Heart right ventricle (tissue), 16 donors: Measurements from ENCODE around the gene WNT5A. TPM values are rescaled to one million over a fixed set of nuclear protein-coding genes. Genes with fewer than 3 reads are reported as not detected.

Experiments used
- ATAC-seq, 8 donors: fragments of 200-7000 bp; cut with Tn5 transposase; one replicate each; pipeline ENCODE4 v1.9.1; 2020; ENCODE audit warnings: mild to moderate bottlenecking in 8 of 8, moderate library complexity in 8 of 8, moderate number of reproducible peaks in 1 of 8
- DNase-seq, 2 donors: peaks; one replicate each; pipeline ENCODE4 v3.0.0-alpha.2; 2020
- H3K27ac ChIP-seq, 10 donors: fragments of 200-600 bp; sonication (generic) in 2 of 10; one replicate each; pipeline versions ENCODE4 v1.5.0 to v1.8.0; 2020 to 2022; ENCODE audit warnings: mild to moderate bottlenecking in 3 of 10
- H3K27me3 ChIP-seq, 7 donors: fragments of 200-600 bp; one replicate each; pipeline ENCODE4 v1.8.0; 2021 to 2022; ENCODE audit warnings: mild to moderate bottlenecking in 2 of 7
- H3K36me3 ChIP-seq, 9 donors: fragments of 200-600 bp; sonication (generic) in 1 of 9; one replicate each; pipeline versions ENCODE4 v1.5.0 to v1.8.0; 2020 to 2022; ENCODE audit warnings: mild to moderate bottlenecking in 2 of 9
- H3K4me1 ChIP-seq, 9 donors: fragments of 200-600 bp; sonication (generic) in 1 of 9; one replicate each; pipeline versions ENCODE4 v1.5.0 to v1.8.0; 2020 to 2022; ENCODE audit warnings: mild to moderate bottlenecking in 4 of 9
- H3K4me3 ChIP-seq, 10 donors: fragments of 200-600 bp; sonication (generic) in 2 of 10; one replicate each; pipeline versions ENCODE4 v1.5.0 to v1.8.0; 2020 to 2022; ENCODE audit warnings: mild to moderate bottlenecking in 7 of 10, moderate library complexity in 2 of 10
- H3K9me3 ChIP-seq, 11 donors: fragments of 200-600 bp in 10 of 11; sonication (generic) in 2 of 11; one replicate each; pipeline versions ENCODE4 v1.5.0 to v1.8.0; 2013 to 2022; ENCODE audit warnings: mild to moderate bottlenecking in 2 of 11, control low read depth in 1 of 11, moderate library complexity in 1 of 11
- CTCF ChIP-seq, 9 donors: fragments of 200-600 bp; sonication (generic) in 2 of 9; IDR thresholded peaks; one replicate each; pipeline versions ENCODE4 v1.5.0 to v1.8.0; 2021 to 2022; ENCODE audit warnings: antibody characterized with exemption in 9 of 9, mild to moderate bottlenecking in 5 of 9, moderate library complexity in 1 of 9
- WGBS, 2 donors: extraction: QIAGEN DNeasy Blood & Tissue Kit; methylation state at CpG; one replicate each; pipeline ENCODE4 v1.1.7; 2013; ENCODE audit warnings: inconsistent platforms in 1 of 2; 5-methylcytosine and 5-hydroxymethylcytosine counted together
- intact Hi-C, 10 donors: fragments of 100-400 bp; cut with DNase I; formaldehyde crosslinking; loops; one replicate each; pipeline versions ENCODE4 v1.11.1 to v1.14.2; 2022
- polyA plus RNA-seq, 2 donors: library from polyadenylated mRNA; stranded (reverse); fragments of 200-250 nt; gene quantifications; one replicate each; pipeline ENCODE4 v1.2.3, GENCODE V29; 2013
- total RNA-seq, 10 donors: library from RNA; stranded (reverse); fragmentation: NEBNext Ultra II Directional in 3 of 10; extraction: Animal tissue kit (Norgen Biotek cat#: 25700) in 3 of 10; gene quantifications; one replicate each; pipeline versions ENCODE4 v1.2.1 to v1.2.4, GENCODE V29; 2021 to 2023
- donor health status: Arrhythmogenic right ventricular cardiomyopathy.
- donor health status: ischemic (EF 13 %, LVEDD 7.1; RV severe dilation, severe dysfunction).
- donor health status: healthy with polysubstance abuse.
- donor health status: DM: no; HTN: yes; CAD: no.
- donor health status: DM: no; HTN: no; CAD: no.
- donor health status: ischemic (EF 25% LVEDD 6.9; RV normal size, moderate dysfunction).
- donor health status: ischemic (EF 25% LVEDD 5.7; RV mildly dilated, moderate dysfunction).
- donor health status: healthy.
- donor health status: DM: yes; HTN: yes; CAD: no.
- donor health status: Ischemic cardiomyopathy.
- donor health status: ischemic (EF 35%, LVEDD 5.7; RV mildly dilated, moderate dysfunction).
- donor health status: nonischemic (EF 11% LVEDD 7.7; RV severe dilation, severe dysfunction).
- donor health status: DM: yes; HTN: yes; CAD: no.
- donor health status: PGD.
- donor health status: ischemic (EF 29% LVEDD 5.4; RV normal size, mild dysfunction).
- donor health status: nonischemic (EF 23%, LVEDD 6.1; RV moderate dilation, normal function).

Gene WNT5A
- total and polyA plus RNA-seq, 12 donors, result 0.33 to 5.9 (median 3.2) TPM

GRCh38 chr3:55436644-55437043 lies 50.5 kb downstream of the WNT5A start:
- H3K9me3 ChIP-seq, result no peaks in the 10 kb centered on the region

GRCh38 chr3:55435491-55435890 lies 51.6 kb downstream of the WNT5A start:
- no peak for TF ChIP-seq CTCF (IDR thresholded peaks at IDR 0.05)
- no peak overlapping the region for H3K27ac ChIP-seq
- H3K4me3 ChIP-seq, result no peak overlapping the region
- ATAC-seq, result no peak
- H3K9me3 ChIP-seq, result no peaks in the 10 kb centered on the region
- no peaks in the 10 kb centered on the region for H3K4me1 ChIP-seq
- no peak for DNase-seq
- intact Hi-C loops, result no loop called here
- peaks cover 0 to 15% (median 6%) of the 10 kb centered on the region in 7 donors for H3K27me3 ChIP-seq
- WGBS, 2 donors, result 49 to 65% methylated on average over 8 of the region's 8 CpGs
- no peaks in the 10 kb centered on the region for H3K36me3 ChIP-seq

More at GRCh38 chr3:55436644-55437043, 50.5 kb downstream of the WNT5A start:
- ATAC-seq, result no peak
- H3K4me3 ChIP-seq, result no peak overlapping the region
- H3K27me3 ChIP-seq, result peaks cover 0 to 15% (median 5%) of the 10 kb centered on the region in 7 donors
- no peak overlapping the region for H3K27ac ChIP-seq
- no peak for TF ChIP-seq CTCF (IDR thresholded peaks at IDR 0.05)
- H3K36me3 ChIP-seq, result no peaks in the 10 kb centered on the region
- DNase-seq, result no peak
- no peaks in the 10 kb centered on the region for H3K4me1 ChIP-seq
- intact Hi-C loops, result no loop called here

DNA sequence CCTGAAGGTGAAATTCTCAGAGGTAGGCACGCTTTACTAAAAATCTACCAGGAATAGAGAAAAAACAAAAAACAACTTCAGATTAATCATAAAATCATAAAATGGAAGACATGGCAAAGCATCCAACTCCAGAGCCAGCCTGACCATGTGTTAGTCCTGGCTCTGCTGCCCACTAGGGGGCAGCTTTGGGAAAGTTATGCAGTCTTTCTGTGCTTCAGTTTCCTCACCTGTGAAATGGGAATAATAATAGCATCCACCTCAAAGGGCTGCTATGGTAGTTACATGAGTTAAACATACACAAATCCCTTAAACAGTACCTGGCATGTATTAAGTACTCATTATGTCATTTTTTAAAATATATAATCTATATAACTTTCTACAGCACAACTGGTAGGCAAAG lies 52.3 kb downstream of the WNT5A start:
- Histone ChIP-seq H3K4me3 (no peak overlapping the region), H3K36me3 (no peaks in the 10 kb centered on the region), H3K4me1 (no peaks in the 10 kb centered on the region), H3K9me3 (no peaks in the 10 kb centered on the region), H3K27ac (no peak overlapping the region), H3K27me3 (peaks cover 0 to 15% (median 6%) of the 10 kb centered on the region in 7 donors)
- peak in 4 of 9 donors; percentile 10 to 47 (median 26) for TF ChIP-seq CTCF (IDR thresholded peaks at IDR 0.05)
- ATAC-seq, result no peak
- 53 to 95% methylated on average over 1 of the region's 1 CpG for WGBS, 2 donors
- DNase-seq, result no peak
- intact Hi-C loops, result no loop called here

DNA sequence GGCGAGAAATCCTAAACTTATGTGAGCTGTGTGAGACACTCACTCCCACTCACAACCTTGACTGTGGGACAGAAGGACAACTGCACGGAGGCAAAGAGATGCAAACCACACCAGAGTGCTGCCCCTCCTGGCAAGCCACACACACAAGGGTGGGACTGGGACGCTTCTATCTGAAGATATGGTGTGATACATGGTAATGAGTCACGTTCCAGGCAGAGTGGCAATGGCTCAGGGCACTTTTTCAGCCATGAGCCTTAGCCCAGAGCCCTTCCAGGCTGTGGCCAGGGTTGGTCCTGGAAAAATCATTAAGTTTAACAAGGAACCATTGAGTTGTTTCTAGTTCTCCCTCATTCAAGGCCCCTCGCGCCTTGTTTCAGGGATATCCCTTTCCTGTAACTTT lies 56.1 kb downstream of the WNT5A start:
- ATAC-seq (no peak), DNase-seq (no peak)
- Histone ChIP-seq H3K27ac (no peak overlapping the region), H3K9me3 (no peaks in the 10 kb centered on the region), H3K4me3 (no peak overlapping the region), H3K27me3 (peaks cover 0 to 18% (median 6%) of the 10 kb centered on the region in 7 donors), H3K4me1 (no peaks in the 10 kb centered on the region), H3K36me3 (no peaks in the 10 kb centered on the region)
- no peak for TF ChIP-seq CTCF (IDR thresholded peaks at IDR 0.05)
- 84 to 85% methylated on average over 6 of the region's 6 CpGs for WGBS, 2 donors
- intact Hi-C loops, result no loop called here
